ENCODE data around the gene CBX3.
"Not testable (repeated sequence)": the region's sequence is repeated elsewhere in the genome, so short reads cannot be mapped to it uniquely, and the experiment has no call there.

Gene CBX3

DNA sequence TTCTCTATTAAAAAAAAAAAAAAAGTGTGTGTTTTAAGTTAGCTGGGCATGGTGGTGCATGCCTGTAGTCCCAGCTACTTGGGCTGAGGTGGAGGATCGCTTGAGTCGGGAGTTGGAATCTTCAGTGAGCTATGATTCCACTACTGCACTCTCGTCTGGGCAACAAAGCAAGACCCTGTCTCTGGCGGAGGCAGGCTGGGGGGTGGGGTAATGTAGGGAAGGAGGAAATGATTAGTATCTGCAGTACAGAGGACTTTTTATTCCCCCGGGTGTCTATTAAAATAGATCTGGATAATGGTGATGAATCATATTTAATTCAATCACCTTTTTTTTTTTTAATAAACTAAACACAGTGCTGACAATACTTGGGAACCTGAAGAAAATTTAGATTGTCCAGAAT is 6.5 kb downstream of the CBX3 start:
- no peak for DNase-seq

DNA sequence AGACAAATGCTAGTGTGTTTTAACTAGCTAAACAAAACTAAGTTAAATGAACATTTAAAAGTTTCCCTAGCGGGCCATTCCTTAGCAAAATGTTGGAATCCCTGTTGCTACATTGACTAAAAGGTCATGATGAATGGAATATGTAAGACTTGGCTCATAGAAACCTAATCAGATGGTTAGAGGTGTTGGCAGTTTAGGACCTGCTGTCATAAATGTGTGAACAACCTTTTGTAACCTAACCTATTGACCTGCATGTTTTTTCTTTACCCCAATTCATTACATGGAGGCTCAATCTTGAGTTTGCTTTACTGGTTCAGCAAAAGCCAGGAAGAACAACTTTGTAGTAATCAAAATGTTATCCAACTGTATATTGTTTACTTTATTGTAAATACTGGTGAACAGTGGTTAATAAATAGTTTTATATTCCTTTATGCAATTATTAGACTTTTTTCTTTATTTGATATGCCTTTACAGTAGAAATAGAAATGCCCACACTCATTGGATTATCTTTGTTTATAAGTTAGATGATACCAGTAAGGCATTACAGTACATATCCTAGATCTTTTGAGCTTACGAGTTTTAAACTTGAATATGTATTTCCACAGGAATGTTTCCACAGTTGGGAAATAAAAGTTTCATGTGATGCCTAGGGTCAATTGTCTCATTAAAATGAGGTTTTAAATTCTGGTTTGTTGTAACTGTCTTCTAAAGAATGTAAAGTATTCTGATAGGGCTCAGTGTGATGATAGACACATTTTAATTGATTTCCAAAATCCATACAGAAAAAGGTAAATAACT is 11.6 kb downstream of the CBX3 start:
- no peak for DNase-seq

DNA sequence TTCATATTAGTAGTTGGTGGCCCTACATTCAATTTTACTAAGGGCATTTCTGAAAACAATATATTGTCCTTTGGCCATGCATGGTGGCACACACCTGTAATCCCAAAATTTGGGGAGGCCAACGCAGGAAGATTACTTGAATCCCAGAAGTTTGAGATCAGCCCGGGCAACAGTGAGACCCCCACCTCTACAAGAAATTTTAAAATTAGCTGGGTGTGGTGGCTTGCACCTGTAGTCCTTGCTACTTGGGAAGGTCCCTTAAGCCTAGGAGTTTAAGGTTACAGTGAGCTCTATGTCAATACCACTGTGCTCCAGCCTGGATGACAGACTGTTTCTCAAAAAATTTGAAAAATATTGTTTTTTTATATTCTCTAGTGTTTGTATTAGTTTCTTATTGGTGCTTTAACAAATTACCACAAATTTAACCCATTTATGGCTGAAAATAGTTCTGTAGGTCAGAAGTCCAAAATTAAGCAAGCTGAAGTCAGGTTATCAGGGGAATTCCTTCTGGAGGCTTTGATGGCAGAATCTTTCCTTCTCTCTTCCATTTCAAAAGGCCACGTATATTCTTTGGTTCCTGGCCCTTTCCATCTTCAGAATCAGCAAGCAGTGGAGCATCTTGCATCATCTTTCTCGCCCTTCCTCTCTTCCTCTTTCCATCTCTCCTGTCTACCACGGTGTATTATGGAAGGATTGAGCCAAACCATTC is 12.4 kb downstream of the CBX3 start:
- no peak for DNase-seq

DNA sequence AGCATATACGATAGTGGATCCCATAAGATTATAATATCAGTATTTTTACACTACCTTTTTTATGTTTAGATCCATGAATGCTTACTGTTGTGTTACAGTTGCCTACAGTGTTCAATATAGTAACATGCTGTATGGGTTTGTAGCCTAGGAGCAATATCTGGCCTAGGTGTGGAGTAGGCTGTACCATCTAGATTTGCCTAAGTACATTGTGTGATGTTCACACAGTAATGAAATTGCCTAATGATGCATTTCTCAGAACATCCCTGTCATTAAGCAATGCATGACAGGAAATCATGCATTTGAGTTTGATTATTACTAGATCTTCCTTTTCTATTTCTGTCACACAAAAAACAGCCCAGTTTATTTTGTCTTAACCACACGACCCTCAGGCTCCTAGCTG is 14.5 kb downstream of the CBX3 start:
- no peak for DNase-seq

DNA sequence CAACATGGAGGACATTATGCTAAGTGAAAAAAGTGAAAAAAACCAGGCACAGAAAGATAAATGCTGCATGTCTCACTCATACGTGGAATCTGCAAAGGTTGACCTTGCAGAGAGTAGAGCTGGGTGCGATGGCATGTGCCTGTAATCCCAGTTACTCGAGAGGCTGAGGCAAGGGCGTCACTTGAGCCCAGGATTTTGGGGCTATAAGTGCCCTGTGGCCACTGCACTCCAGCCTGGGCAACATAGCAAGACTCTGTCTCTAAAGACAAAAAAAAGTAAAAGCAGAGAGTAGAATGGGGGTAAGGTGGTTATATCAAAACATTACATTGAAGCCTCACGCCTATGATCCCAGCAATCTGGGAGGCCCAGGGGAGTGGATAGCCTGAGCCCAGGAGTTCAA is 22.8 kb downstream of the CBX3 start:
- DNase-seq: no peak

DNA sequence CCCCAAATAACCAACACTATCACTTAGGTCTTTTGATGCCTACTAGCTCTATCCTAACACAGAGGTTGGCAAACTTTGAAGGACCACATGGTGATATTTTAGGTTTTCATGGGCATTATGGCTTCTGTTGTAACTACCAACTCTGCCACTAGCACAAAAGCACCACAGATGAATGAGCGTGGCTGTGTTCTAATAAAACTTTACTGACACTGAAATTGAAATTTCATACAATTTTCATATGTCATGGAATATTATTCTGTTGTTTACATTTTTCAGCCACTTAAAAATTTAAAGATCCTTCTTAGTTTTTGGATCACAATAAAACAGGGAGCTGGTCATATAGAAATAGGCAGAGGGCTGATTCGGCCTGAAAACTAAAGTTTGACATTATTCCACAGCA is 26.4 kb downstream of the CBX3 start:
- DNase-seq: no peak

DNA sequence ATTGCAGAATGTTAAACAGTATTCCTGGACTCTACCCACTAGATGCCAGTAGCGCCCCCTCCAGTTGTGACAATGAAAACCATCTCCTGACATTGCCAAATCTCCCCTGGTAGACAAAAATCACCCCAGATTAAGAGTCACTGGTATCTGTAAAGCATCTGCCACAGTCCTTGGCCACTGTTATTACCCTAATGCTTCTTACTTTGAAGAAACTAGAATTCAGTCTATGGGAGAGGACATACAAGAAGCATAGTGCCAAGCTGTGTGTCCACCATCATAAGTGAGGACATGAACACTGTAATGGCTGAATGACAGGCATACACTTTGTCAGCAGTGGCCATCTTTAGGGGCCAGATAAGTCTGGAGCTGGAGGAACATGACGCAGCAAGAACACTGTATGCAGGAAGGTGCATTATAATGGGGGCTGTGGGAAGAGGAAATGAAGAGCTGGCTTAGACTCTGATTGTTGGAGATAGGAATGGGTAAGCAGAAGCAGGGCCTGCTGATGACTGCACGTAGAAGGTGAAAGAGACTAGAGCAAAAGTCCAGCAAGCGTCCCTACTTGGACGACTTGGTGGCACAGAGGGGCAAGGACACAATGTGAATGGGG is 32.5 kb downstream of the CBX3 start:
- DNase-seq: no peak

DNA sequence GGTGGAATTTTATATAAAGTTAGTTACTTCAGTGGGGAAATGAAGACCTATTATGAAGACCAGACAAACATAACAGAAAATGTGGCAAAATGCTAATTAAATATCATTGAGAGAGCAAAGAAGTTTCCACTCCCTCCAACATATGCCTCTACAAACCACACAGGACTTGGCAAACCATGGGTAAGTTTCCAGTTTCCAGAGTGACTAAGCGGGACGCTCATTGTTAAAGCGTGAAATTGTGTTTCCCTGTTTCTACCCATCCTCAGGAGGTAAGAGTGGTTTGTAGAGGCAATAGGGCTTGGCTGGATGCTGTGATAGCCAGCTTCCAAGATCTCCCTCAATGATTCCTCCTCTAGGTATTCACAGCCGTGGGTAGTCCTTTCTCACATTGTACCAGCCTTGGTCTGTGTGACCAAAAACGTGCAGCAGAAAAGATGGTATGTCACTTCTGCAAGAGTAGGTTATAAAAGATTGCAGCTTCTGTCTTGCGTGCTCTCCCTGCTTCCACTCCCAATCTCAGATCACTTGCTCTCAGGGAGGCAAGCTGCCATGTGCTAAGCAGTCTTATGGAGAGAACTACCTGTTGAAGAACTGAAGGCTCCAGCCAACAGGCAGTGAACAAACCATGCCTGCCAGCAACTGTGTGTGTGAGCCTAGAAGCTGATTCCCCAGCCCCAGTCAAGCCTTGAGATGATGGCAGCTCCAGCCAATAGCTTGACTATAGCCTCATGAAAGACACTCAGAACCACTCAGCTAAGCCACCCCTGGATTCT is 35.7 kb downstream of the CBX3 start:
- DNase-seq: no peak

DNA sequence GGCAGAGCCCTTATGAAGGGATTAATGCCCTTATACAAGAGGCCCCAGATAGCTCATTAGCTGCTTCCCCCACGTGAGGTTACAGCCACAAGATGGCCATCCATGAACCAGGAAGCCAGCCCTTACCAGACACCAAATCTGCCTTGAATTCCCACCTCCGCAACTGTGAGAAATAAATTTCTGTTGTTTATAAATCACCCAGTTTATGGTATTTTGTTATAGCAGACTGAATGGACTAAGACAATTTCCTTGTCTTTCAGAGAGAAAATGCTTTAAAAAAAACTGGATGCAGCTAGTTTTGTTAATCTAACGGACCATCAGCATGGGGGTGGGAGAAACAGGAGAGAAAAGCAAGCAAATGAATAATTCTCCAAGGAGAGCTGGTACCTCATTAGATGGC is 36.5 kb downstream of the CBX3 start:
- DNase-seq: no peak

DNA sequence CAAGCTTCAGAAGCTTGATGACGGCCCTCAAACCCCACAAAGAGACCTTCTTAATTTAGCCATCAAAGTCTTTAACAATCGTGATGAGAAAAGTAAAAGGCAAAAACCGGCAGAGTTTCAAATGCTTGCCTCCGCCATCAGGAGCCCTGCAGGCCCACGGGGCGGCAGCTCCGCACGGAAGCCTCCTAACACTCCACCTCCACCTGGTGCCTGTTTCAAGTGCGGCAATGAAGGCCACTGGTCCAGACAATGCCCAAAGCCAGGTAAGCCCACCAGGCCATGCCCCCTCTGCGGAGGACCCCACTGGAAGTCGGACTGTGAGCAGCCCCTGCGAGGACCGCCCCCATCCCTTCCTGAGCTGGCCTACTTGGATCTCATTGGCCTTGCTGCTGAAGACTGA is 43.6 kb downstream of the CBX3 start:
- no peak for DNase-seq

DNA sequence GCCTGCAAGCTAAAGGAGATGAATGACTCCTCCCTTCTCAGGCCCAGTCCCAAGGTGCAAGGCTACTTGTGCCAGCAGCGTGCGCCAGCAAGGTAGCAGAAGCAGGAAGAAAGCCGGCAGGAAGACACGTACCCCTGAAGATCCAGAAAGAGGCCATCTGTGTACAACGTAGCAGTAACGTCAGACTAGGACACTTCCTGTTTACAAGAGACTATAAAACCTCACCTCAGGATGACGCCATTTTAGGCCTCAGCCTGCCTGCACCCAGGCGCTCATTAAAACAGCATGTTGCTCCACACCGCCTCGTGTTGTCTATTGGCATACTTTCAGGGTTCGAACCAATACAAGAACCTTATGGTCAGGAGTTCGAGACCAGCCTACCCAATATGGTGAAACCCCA is 48.7 kb downstream of the CBX3 start:
- DNase-seq: no peak

DNA sequence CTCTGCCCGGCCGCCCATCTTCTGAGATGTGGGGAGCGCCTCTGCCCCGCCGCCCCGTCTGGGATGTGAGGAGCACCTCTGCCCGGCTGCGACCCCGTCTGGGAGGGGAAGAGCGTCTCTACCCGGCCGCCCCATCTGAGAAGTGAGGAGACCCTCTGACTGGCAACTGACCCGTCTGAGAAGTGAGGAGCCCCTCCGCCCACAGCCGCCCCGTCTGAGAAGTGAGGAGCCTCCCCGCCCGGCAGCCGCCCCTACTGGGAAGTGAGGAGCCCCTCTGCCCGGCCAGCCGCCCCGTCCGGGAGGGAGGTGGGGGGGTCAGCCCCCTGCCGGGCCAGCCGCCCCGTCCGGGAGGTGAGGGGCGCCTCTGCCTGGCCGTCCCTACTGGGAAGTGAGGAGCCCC is 60.3 kb downstream of the CBX3 start:
- not testable (repeated sequence) for DNase-seq

All from COR-L47 (cell line).